IMR-90 (cell line): ENCODE measurements around the gene TRDMT1. TPM values are rescaled to one million over a fixed set of nuclear protein-coding genes. Genes with fewer than 3 reads are reported as not detected.
A peak's percentile ranks its signal among the peaks of the same experiment; 100 is the strongest.

Source experiments
- ATAC-seq: fragments of 200-7000 bp; cut with Tn5 transposase; 2 replicates; pipeline ENCODE4 v1.9.1; 2020; ENCODE audit warnings: low read depth, mild to moderate bottlenecking, moderate library complexity
- BruUV-seq: library from RNA; stranded (reverse); fragments of 400-500 nt; replicated peaks from 2 replicates; lab custom pipeline; 2021; lab: Mats Ljungman, UMichigan
- CTCF ChIA-PET: fragments of 300-600 bp; formaldehyde crosslinking; extraction: SDS; loops from one replicate; lab custom pipeline; 2021; ENCODE audit warnings: antibody characterized with exemption; lab: Yijun Ruan, JAX
- POLR2A ChIA-PET: fragments of 300-600 bp; sonication (Branson Sonifier 250); formaldehyde crosslinking; loops from one replicate; lab custom pipeline; 2022; ENCODE audit warnings: antibody characterized with exemption; ENCODE audit not compliant: unreplicated experiment; lab: Charles Lee
- DNase-seq: peaks from one replicate; pipeline ENCODE4 v3.0.0; 2013
- H2AFZ ChIP-seq: replicated peaks from 2 replicates; pipeline ENCODE3; 2013; ENCODE audit warnings: low read length, mild to moderate bottlenecking; ENCODE audit not compliant: poor library complexity
- H2AK5ac ChIP-seq: 2 replicates; pipeline ENCODE4 v1.6.1; 2013; ENCODE audit warnings: low read depth, low read length, inconsistent platforms
- H2AK9ac ChIP-seq: replicated peaks from 2 replicates; pipeline ENCODE3; 2013; ENCODE audit warnings: mild to moderate bottlenecking, low read depth, low read length, moderate library complexity; ENCODE audit not compliant: poor library complexity
- H2BK120ac ChIP-seq: 2 replicates; pipeline ENCODE4 v1.6.1; 2013; ENCODE audit warnings: low read depth, low read length, inconsistent platforms
- H2BK15ac ChIP-seq: 3 replicates; pipeline ENCODE4 v1.6.1; 2013; ENCODE audit warnings: low read depth, low read length, inconsistent platforms
- H2BK20ac ChIP-seq: 2 replicates; pipeline ENCODE4 v1.6.1; 2013; ENCODE audit warnings: low read depth, mild to moderate bottlenecking, inconsistent platforms, low read length, moderate library complexity
- H2BK5ac ChIP-seq: 2 replicates; pipeline ENCODE4 v1.6.1; 2013; ENCODE audit warnings: mild to moderate bottlenecking, low read depth, low read length, inconsistent platforms; ENCODE audit not compliant: poor library complexity, severe bottlenecking
- H3K14ac ChIP-seq: replicated peaks from 2 replicates; pipeline ENCODE4 v1.6.1; 2013; ENCODE audit warnings: low read depth, low read length, inconsistent platforms
- H3K18ac ChIP-seq: 2 replicates; pipeline ENCODE4 v1.6.1; 2013; ENCODE audit warnings: low read depth, low read length, control low read depth
- H3K23ac ChIP-seq: 2 replicates; pipeline ENCODE4 v1.6.1; 2013; ENCODE audit warnings: low read depth, low read length, inconsistent platforms
- H3K27ac ChIP-seq: 2 replicates; pipeline ENCODE4 v1.5.1; 2013; ENCODE audit warnings: mild to moderate bottlenecking, control low read depth, low read length; ENCODE audit not compliant: insufficient read depth
- H3K27me3 ChIP-seq: 2 replicates; pipeline ENCODE4 v1.6.1; 2013; ENCODE audit warnings: low read length; ENCODE audit not compliant: control insufficient read depth, insufficient read depth
- H3K36me3 ChIP-seq: 2 replicates; pipeline ENCODE4 v1.6.1; 2013; ENCODE audit warnings: low read length, mixed read lengths; ENCODE audit not compliant: control insufficient read depth, insufficient read depth
- H3K4ac ChIP-seq: 2 replicates; pipeline ENCODE4 v1.6.1; 2013; ENCODE audit warnings: low read depth, low read length, inconsistent platforms
- H3K4me1 ChIP-seq: 2 replicates; pipeline ENCODE4 v1.6.1; 2013; ENCODE audit warnings: low read length, mixed read lengths; ENCODE audit not compliant: control insufficient read depth, insufficient read depth
- H3K4me2 ChIP-seq: 2 replicates; pipeline ENCODE4 v1.6.1; 2013; ENCODE audit warnings: low read depth, mild to moderate bottlenecking, control low read depth, low read length, moderate library complexity
- H3K4me3 ChIP-seq: 2 replicates; pipeline ENCODE4 v1.5.1; 2013; ENCODE audit warnings: low read depth, mild to moderate bottlenecking, control low read depth, low read length, moderate library complexity; ENCODE audit not compliant: insufficient read depth
- H3K56ac ChIP-seq: 2 replicates; pipeline ENCODE4 v1.6.1; 2013; ENCODE audit warnings: low read length, inconsistent platforms; ENCODE audit not compliant: insufficient read depth; ENCODE audit errors: extremely low read depth
- H3K79me1 ChIP-seq, 2 experiments: 2 replicates each; pipeline ENCODE4 v1.6.1; 2013; ENCODE audit warnings: low read length in 2 of 2, inconsistent platforms in 1 of 2, low read depth in 1 of 2
- H3K9ac ChIP-seq: 2 replicates; pipeline ENCODE4 v1.6.1; 2013; ENCODE audit warnings: low read depth, low read length, control low read depth
- H3K9me1 ChIP-seq: 2 replicates; pipeline ENCODE4 v1.6.1; 2013; ENCODE audit warnings: low read length, inconsistent platforms; ENCODE audit not compliant: insufficient read depth
- H3K9me3 ChIP-seq: 2 replicates; pipeline ENCODE4 v1.6.1; 2013; ENCODE audit warnings: low read length; ENCODE audit not compliant: control insufficient read depth, insufficient read depth
- H4K20me1 ChIP-seq: 2 replicates; pipeline ENCODE4 v1.6.1; 2013; ENCODE audit warnings: low read length, inconsistent platforms; ENCODE audit not compliant: insufficient read depth
- H4K5ac ChIP-seq: 2 replicates; pipeline ENCODE4 v1.6.1; 2013; ENCODE audit warnings: mild to moderate bottlenecking, low read depth, low read length, control low read depth
- H4K8ac ChIP-seq, 2 experiments: 2 replicates each; pipeline ENCODE4 v1.6.1; 2013; ENCODE audit warnings: low read depth in 2 of 2, low read length in 2 of 2, control low read depth in 1 of 2, inconsistent platforms in 1 of 2
- H4K91ac ChIP-seq: 2 replicates; pipeline ENCODE4 v1.6.1; 2013; ENCODE audit warnings: low read depth, low read length, inconsistent platforms; ENCODE audit not compliant: insufficient read depth
- FOS ChIP-seq: fragments of 150-350 bp; IDR thresholded peaks from 2 replicates; pipeline ENCODE4 v1.6.1; 2016; ENCODE audit warnings: low read depth, low read length
- dilution Hi-C: fragments of 300-500 bp; cut with HindIII; formaldehyde crosslinking; loops from one replicate; pipeline ENCODE4 v1.14.3; 2018; ENCODE audit warnings: low sequenced_read_pairs; ENCODE audit not compliant: unreplicated experiment
- in situ Hi-C: fragments of 300-500 bp; cut with MboI; formaldehyde crosslinking; loops from 3 replicates; pipeline ENCODE4 v1.14.3; 2019; ENCODE audit warnings: low sequenced_read_pairs, inconsistent platforms, mixed read lengths
- intact Hi-C: fragments of 100-400 bp; cut with micrococcal nuclease; formaldehyde crosslinking; loops from 2 replicates; pipeline ENCODE4 v1.10.0; 2022
- polyA plus RNA-seq, 3 experiments: library from polyadenylated mRNA; depleted of rRNA; stranded (reverse); fragments of >200 nt; gene quantifications; 2 replicates each; pipeline ENCODE4 v1.2.3, GENCODE V29; 2012; ENCODE audit warnings: low replicate concordance in 1 of 3
- total RNA-seq: library from RNA; depleted of rRNA; stranded (reverse); fragments of >200 nt; gene quantifications from 2 replicates; pipeline ENCODE4 v1.2.3, GENCODE V29; 2012

Gene TRDMT1
- total and polyA plus RNA-seq, 2 of the 4 experiments (the other 2 are of a cell fraction): 2.1 to 4.7 TPM

DNA sequence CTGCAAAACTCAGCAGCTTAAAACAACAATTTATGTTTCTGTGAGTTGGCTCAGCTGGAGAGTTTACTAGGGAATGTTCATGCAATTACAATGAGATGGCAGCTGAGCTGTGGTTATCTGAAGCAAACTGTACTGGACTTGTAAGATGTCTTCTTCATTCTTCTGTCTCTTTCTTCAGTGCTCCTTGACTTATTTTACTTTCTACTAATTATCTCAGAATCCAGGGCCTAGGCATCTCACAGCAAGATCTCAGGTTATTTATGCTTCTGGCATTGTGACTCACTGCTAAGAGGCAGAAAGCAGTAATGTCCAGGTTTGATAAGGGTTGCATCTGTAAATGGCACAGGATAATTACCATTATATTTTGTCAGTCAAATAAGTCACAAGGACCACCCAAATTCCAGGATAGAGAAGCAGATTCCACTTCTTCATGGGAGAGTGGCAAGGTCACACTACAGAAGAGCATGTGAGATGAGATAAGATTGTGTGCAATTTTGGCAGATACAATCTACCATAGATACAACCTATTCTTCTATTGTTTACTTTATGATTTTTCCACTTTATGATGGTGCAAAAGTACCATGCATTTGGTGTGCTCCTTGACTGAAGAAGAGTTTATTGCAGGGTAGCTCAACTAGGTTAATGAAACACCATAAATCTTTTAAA lies 43.4 kb upstream of the TRDMT1 start:
- H2BK20ac ChIP-seq: no peak overlapping the region; the same call in 1 of the 2 replicates
- CTCF ChIA-PET: no interaction called here
- peak overlapping the region; percentile 23 for H2BK120ac ChIP-seq
- in situ Hi-C loops: no loop called here
- no peaks in the 10 kb centered on the region for H3K79me1 ChIP-seq
- peaks cover 4% of the 10 kb centered on the region; the same call in 1 of the 2 replicates for H3K9me1 ChIP-seq
- no peak overlapping the region for H2AK9ac ChIP-seq
- no peak overlapping the region for H3K9ac ChIP-seq
- no peak overlapping the region for H4K8ac ChIP-seq
- peak overlapping the region; percentile 50; the same call in 1 of the 2 replicates for H3K18ac ChIP-seq
- no peak overlapping the region for H3K23ac ChIP-seq
- no peak overlapping the region; the same call in 1 of the 2 replicates for H3K14ac ChIP-seq
- H3K27ac ChIP-seq: no peak overlapping the region
- dilution Hi-C loops: no loop called here
- no peak overlapping the region for H2BK15ac ChIP-seq
- H3K4me3 ChIP-seq: no peak overlapping the region
- TF ChIP-seq FOS: no peak
- intact Hi-C loops: no loop called here
- ATAC-seq: peak; percentile 81
- H3K56ac ChIP-seq: no peak overlapping the region
- no TSS peak for BruUV-seq
- H3K4me2 ChIP-seq: peak overlapping the region; percentile 20; the same call in 1 of the 2 replicates
- POLR2A ChIA-PET: no interaction called here
- no peaks in the 10 kb centered on the region for H3K27me3 ChIP-seq
- peaks cover 9% of the 10 kb centered on the region for H3K4me1 ChIP-seq
- H2AK5ac ChIP-seq: no peak overlapping the region
- no peak overlapping the region for H2AFZ ChIP-seq
- peak; percentile 63 for DNase-seq
- H4K20me1 ChIP-seq: no peaks in the 10 kb centered on the region
- H3K9me3 ChIP-seq: peaks cover 5% of the 10 kb centered on the region; the same call in 1 of the 2 replicates
- peak overlapping the region; percentile 72 for H2BK5ac ChIP-seq
- H3K4ac ChIP-seq: no peak overlapping the region
- no peaks in the 10 kb centered on the region for H3K36me3 ChIP-seq
- no peak overlapping the region; the same call in 1 of the 2 replicates for H4K5ac ChIP-seq
- no peak overlapping the region for H4K91ac ChIP-seq
